DMS79 (cell line): Measurements from ENCODE around the gene SUN2.
A peak's percentile ranks its signal among the peaks of the same experiment; 100 is the strongest.
"Not testable (repeated sequence)": the region's sequence is repeated elsewhere in the genome, so short reads cannot be mapped to it uniquely, and the experiment has no call there.

Source experiments
- DNase-seq: peaks from one replicate; lab custom pipeline; 2025; lab: John Stamatoyannopoulos, UW

SUN2 gene, protein sequence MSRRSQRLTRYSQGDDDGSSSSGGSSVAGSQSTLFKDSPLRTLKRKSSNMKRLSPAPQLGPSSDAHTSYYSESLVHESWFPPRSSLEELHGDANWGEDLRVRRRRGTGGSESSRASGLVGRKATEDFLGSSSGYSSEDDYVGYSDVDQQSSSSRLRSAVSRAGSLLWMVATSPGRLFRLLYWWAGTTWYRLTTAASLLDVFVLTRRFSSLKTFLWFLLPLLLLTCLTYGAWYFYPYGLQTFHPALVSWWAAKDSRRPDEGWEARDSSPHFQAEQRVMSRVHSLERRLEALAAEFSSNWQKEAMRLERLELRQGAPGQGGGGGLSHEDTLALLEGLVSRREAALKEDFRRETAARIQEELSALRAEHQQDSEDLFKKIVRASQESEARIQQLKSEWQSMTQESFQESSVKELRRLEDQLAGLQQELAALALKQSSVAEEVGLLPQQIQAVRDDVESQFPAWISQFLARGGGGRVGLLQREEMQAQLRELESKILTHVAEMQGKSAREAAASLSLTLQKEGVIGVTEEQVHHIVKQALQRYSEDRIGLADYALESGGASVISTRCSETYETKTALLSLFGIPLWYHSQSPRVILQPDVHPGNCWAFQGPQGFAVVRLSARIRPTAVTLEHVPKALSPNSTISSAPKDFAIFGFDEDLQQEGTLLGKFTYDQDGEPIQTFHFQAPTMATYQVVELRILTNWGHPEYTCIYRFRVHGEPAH

DNA sequence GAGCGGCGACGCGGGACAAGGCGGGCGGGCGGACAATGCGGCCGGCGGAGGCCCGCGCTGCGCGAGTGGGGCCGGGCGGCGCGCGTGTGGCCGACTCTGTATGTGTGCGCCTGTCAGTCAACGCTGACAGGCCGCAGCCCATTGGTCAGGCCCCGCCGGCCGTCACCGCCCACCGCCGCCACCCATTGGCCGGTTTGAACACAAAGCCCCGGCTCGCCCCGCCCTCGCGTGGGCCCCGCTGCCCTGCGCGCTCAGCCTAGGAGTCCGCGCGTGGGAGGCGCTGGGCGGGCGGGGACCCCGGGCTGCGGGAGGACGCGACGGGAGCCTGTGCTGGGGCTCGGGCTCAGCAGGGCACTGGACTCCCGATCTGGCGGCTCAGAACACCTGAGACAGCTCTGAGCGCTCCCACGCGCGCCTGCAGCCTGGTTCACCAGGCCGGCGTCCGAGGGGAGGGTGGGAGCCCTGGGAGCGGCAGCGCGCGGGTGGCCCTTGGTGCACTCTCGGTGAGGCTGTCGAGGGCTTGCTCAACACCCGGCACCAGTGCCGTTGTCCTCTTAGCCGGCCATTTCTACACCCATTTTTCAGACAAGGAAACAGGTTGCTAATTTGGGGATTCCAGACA lies at the start of gene SUN2:
TSS of gene SUN2 (minus strand) at position 88 of the 622 bp plus-strand sequence. CDS start 3,370 bp downstream, outside the sequence.
- no peak for DNase-seq

DNA sequence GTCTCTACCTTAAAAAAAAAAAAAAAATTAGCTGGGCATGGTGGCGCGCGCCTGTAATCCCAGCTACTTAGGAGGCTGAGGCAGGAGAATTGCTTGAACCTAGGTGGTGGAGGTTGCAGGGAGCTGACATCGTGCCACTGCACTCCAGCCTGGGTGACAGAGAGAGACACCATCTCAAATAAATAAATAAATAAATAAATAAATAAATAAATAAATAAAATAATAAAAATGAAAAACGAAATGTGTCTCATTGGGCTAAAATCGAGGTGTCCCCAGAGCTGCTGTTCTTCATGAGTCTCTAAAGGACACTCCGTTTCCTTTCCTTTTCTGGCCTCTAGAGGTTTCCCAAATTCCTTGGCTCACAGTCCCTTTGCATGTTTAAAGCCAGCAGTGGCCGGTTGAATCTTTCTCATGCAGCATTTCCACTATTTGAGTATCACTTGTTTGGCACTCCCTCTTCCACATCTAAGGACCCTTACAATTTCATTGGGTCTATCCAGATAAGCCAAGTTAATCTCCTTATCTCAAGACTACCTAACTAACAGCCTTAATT lies 49.3 kb upstream of the SUN2 start:
- not testable (repeated sequence) for DNase-seq

DNA sequence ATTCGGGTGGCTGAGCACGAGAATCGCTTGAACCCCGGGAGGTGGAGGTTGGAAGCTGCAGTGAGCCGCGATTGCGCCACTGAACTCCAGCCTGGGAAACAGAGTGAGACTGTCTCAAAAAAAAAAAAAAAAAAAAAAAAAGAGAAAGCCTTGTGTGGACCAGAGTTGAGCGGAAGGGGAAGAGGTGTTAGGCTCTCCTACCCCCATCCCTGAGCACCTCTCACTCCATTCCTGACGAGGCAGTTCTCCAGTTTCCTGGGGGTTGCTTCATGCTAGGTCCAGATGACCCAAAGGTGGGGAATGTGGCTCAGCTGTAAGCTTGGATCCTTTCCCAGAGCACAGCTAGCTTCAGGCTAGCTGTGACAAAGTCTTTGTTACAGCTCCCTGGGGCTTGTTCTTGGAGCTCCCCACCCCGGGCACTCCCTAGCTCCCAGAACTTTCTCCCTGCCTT lies 46.9 kb upstream of the SUN2 start:
- no peak for DNase-seq

DNA sequence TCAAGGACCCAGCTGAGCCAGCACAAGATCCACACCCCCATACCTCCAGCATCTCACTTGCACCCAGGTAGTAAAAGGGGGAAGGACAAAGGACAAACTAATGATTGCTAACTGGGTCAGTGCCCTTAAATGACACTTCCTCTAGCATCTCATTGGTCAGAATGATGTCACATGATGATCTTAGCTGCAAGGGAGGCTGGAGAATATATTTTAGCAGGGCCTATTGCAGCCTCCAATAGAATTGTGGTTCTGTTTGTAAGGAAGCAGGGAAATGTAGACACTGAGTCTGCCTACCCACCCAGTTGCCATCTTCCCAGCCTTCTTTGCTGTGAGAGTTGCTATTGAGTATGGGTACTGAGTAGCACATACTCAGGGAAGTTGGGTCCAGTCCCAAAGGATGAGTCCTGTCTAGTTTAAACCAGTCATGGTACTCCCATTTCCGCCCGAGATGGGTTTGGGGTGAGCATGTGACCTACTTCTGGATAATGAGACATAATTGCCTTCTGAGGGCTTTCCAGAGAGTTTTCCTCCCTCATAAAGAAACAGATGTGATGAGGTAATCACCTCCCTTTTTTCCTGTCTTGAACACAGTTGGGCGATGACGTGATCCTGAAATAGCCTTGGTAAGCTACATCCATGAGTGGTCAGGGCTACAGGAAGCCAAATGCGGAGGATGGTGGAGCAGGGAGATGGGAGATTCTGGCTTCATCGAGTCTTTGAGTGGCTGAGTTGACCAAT lies 43.6 kb upstream of the SUN2 start:
- DNase-seq, result no peak

DNA sequence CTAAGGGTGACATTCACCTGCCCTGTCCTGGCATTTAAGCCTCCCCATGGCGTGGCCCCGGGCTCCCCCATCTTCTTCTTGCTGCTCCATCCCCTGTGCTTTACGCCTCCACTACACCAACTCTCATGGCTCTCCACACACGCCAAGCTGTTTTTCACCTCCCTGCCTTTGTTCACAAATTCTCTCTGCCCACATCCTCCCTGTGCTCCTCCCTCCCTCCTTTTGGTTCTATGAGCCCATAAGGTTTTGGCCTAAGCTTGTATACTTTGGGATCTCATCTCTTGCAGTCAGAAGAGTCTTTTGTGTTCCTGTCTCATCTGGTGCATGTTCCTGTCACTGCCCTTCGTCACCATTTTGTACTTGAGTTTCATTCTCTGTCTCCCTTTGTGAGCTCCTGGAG lies 42.7 kb upstream of the SUN2 start:
- no peak for DNase-seq

DNA sequence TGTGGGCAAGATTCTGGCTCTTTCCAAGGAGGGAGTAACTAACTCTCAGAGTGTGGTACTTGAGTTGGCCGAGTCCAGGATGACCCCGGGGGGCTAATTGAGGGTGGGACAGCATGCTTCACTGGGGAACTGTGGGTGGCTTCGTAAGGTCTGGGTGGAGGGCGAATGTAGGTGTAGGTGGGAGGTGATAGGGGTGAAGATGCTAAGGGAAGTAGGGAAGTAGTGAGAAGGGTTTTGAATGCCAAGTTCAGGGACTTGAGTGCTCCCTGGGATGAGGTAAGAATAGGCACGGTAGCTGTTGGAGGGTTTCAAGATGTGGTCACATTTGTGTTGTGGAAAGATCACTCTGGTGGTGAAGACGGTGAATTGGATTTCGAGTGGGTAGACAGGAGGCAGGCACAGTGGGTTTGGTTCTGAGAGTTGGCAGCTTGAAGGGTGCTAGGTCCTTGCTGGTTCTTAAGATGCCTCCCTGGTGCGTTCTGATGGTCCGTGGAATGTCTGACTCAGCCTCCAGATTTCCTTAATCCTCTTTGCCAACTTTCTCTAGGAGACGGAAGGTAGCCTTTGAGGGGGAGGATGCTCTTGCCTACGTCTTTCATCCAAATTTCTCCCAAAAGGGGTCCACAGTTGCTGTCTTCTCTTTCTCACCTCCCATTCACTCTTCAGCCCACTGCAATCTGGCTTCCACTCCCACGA lies 40.6 kb upstream of the SUN2 start:
- DNase-seq, result no peak

DNA sequence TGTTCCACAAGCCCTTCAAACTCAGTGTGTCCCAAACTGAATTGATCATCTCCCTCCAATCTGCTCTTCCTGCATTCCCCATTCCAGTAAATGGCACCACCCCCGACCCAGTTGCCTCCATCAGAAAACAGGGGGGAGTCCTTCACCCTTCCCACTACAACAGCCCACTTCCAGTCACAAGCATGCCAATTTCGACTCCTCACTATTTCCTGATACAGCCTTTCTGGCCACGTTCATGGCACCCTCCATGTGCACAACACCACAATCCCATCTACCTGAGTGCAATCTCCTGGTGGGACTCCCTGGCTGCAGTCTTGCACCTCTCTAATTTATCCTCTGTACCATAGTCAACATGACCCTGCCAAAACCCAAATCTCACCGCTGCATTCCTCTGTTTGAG lies 39.8 kb upstream of the SUN2 start:
- DNase-seq, result no peak

DNA sequence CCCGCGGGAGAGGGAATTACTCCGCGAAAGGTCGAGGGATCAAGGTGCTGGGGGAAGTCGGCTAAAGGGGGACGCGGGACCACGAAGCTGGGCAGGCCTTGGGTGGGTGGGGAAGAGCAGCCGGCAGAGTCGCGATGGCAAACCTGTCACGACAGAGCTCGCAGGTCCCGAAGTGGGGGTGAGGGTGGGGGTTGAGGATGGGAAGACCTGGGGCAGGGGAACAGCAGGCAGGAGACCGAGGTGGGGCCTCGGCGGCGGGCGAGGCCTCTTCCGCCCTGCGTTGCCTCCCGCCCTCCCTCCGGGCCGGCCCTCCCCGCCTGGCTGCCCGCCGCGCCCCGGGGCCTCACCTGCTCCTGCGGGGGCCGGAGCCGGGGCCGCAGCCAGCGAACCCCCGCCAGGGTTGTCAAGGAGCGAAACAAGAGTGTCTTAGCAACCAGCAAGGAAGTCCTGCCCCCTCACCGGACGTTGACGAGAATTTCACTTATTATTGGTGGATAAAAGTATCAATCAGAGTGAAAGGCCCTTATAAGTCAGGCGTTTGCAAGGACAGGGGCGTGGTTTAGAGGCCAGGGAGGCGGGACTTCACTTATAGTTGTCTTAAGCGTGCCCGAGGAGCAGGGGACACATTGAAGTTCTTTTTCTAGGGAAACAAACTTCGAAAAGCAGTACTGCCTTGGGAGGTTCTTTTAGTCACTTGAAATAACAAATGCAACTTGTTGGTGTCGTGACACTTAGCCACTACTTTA lies 38.1 kb upstream of the SUN2 start, which contains the start of gene DNAL4:
TSS of gene DNAL4 (minus strand) at position 423 of the 746 bp plus-strand sequence. CDS start 11,412 bp downstream, outside the sequence.
- DNase-seq, result peak; percentile 72

DNA sequence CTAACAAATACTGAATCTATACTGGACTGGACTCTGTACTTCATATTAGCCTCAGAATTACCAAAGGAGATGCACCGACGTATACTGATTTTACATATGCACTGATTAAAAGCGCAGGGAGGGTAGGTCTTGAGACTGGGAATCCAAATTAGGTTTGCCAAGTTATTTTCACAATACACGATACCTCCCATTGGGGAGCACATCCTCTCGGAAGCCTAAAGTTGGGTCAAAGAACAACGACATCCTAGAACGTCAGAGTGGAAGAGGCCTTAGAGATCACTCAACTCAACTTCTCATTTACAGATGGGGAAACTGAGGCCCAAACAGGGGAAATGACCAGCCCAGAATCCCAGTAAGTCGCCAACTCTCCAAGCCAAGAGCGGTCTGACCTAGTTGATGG lies 37.5 kb upstream of the SUN2 start:
- DNase-seq, result no peak

DNA sequence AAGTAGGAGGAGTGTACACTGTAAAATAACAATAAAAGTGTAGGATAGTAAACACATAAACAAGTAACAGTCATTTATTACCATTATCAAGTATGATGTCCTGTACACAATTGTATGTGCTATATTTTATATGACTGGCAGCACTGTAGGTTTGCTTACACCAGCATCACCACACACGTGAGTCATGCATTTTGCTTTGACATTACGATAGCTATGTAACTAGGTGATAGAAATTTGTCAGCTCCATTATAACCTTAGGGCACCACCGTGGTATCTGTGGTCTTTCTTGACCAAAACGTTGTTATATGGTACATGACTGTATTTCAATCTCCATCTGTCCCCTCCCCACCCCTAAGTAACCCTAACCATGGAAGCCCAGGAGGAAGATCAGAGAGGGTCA lies 37.0 kb upstream of the SUN2 start:
- no peak for DNase-seq

DNA sequence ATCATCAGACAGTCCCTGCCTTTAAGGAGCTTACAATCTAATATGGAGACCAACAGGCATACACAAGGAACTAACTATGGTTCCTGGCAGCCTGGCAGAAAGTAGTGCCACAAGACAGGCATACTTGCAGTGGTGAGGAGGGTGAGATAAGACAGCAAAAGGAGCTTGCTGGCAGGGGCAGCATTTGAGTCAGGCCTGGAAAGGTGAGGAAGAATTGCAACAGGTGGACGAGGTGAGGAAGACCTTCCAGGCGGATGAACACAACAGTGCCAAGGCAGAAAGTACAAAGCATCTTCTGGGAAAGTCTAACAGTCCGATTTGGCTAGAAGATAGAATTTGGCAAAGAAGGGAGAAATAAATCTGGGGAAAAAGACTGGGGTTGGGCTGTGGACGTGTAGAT lies 33.8 kb upstream of the SUN2 start:
- no peak for DNase-seq

DNA sequence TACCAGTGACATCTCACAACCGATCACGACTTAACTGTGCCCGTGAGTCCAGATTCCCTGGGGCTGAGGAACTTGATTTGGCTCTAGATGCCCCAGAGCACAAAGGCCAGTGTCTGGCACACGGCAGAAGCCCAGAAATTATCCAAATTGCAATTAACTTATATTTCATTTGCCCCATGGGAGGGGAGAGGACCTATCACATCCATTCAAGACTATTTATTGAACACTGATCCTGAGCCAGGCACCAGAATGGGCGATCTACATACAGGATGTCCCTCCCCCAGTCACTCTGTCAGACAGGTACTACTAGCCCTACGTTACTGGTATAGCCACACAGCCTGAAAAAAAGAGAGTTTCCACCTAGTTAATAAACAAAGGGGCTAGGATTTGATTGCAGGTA lies 33.0 kb upstream of the SUN2 start:
- DNase-seq, result no peak

DNA sequence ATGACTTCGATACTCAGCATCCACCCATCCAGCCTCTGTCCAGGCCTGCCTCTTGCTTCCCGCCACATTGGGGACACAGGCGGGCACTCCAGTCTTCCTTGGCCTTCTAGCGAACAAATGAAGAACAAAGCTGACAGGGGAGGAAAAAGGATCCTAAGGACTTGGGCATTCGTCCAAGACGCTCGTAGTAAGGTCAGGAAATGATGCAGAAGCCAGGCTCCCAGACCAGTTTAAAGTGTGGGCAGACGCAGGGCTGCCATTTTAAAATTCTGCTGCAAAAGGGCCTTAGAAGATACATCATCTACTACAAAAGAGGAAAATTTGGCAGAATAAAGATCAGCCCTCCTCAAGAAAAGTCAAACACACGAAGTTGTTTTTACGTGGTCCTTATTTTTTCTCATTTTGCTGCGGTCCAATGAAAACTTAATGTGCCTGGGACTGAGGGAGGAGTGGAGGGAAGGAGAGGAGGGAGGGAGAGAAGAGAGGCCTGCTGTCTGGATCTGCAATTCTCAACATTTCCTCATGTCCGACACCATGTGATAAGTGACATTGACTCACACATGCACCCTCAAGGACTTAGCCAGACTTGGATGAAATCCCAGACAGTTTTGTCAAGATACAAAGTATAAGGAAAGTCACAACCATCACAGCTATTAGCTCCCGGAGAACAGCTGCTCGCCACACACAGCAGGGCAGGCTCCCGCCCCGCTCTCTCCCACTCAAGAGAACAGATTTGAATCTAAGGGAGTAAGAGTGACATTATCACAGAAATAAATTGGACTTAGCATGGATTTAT lies 32.4 kb upstream of the SUN2 start:
- peak; percentile 38 for DNase-seq

DNA sequence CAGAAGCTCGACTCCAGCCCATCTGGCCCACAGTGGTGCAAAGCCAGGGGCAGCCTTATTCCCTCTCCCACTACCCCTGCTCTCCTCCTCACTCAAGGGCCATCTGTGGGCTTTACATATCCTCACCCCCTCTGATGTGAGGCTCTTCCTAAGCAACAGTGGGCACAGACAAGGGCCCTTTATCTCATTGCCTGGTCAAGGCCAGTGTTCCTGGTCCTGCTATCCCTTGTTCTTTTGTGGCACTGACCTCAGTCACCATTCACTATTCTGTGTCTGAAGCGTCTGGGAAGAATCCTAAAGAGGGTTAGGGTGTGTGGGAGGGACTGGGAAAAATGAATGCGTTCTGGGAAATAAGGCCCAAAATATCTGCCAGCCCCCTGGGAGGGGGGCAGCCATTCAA lies 30.8 kb upstream of the SUN2 start:
- no peak for DNase-seq

DNA sequence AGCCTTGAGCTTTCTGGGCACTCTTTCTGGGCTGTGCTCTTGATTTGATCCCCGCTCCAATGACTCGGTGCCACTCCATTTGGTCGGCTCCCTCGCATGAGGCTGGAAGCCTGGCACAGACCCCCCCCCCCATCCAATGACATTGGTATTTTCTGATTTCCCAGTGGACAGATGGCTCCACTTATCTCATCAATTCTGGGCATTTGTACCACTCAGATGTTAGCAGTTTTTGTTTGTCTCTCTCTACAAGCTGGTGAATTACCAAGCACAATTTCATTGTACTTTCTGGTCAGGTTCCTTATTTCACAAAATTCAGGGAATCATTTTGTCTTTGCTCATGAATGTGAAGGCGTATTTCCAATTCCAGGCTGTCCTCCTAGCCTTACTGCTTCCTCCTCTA lies 29.1 kb upstream of the SUN2 start:
- no peak for DNase-seq

DNA sequence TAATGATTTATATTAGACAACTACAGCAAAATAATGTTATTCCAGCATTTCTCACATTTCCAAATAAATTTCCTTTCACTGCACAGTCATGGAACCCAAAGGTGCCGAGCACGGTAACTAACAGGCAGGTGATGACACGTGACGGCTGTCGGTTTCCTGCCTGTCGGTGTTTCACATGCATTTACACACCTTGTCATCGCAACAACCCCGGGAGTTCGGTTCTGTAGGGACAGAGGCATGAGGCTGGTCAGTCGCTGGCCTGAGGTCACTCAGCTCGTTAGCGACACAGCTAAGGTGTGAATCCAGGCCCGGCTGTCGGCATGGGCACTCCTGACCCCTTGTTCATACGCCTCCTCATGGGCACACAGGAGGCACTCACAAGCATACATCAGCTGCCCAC lies 28.2 kb upstream of the SUN2 start:
- DNase-seq, result no peak

DNA sequence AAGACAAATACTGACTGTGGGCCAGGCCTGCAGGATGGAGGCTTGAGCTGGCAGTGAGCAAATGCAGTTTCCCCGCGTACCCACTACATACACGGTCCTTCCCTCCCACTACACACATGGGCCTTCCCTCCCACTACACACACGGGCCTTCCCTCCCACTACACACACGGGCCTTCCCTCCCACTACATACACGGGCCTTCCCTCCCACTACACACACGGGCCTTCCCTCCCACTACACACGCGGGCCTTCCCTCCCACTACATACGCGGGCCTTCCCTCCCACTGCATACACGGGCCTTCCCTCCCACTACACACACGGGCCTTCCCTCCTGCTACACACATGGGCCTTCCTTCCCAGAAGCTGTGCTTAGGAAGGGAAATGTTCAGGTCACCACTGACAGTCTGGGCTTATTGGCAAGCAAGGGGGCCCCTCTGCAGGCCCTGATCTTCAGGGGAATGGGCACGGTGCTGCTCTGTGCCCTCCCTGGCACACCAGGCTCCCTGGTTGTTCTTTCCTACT lies 27.4 kb upstream of the SUN2 start:
- DNase-seq, result no peak

DNA sequence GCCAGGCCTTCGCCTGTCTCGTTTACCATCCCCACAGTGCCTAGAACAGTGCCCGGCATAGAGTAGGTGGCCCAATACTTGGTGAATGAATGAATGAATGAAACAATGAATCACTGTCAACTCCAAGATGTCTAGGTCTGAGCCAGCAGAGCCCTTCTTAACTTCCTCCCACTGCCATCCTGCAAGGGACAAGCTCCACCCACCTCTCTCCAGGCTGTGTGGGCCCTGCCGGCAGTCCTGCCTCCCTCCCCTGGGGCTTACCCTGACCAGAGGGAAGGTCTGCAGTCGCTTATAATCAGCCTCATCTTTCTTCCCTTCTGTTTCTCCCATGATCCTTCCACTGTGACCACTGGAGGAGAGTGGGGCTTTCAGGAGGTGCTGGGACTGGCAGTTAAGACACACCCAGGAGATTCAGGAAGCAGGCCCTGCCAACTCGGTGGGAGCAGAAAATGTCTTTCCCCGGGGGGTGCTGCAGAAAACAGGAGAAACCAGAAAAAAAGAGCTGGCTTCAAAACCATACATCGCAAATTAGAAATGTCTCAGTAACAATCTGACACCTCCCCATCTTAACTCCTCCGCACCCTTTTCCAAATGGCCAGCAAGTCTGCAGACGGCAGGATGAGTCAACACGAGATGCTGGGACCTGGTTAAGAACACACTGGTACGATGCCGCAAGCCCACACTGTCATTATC lies 26.8 kb upstream of the SUN2 start:
- DNase-seq, result no peak

DNA sequence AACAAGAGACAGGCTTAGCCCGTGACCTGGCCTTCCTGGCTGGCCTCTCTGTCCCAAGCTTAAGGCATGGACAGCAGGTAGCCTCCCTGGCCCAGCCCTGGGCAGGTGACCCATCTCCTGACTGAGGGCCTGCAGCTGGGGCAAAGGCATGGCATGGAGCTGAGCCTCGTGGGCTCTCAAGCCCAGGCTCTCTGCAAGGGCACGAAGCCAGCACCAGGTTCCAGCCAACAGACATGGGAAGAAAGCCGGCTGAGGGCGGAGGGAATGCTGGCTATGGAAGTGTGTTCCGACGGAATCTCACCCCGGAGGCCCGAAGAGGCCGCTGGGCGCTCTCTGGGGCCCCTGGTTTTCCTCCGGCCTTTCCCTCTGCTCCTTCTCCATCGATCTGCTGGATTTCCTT lies 25.2 kb upstream of the SUN2 start:
- no peak for DNase-seq
